ENCODE data around the gene ABCC10.
"Not testable (repeated sequence)": the region's sequence is repeated elsewhere in the genome, so short reads cannot be mapped to it uniquely, and the experiment has no call there.

Gene ABCC10

GRCh38 chr6:43416935-43417334 is 10.4 kb upstream of the ABCC10 start:
- Histone ChIP-seq H2AFZ (ENCODE audit: low read length) (no peak overlapping the region), H3K9ac (ENCODE audit: low read length) (no peak overlapping the region), H3F3A (ENCODE audit: insufficient read depth, low read length) (no peaks in the 10 kb centered on the region), H3K4me2 (ENCODE audit: low read depth, low read length) (no peak overlapping the region), H3K27ac (ENCODE audit: low read length) (no peak overlapping the region), H3K4me1 (ENCODE audit: low read length) (no peaks in the 10 kb centered on the region), H3K79me2 (ENCODE audit: low read length) (no peaks in the 10 kb centered on the region), H3K9me3 (replicated peaks; ENCODE audit: insufficient read depth, low read length) (no peaks in the 10 kb centered on the region), H3K9me2 (replicated peaks; ENCODE audit: insufficient read depth, low read length) (no peaks in the 10 kb centered on the region), H3K27me3 (replicated peaks; ENCODE audit: insufficient read depth, low read length) (no peaks in the 10 kb centered on the region), H3K4me3 (ENCODE audit: low read length) (no peak overlapping the region), H4K20me1 (ENCODE audit: insufficient read depth, low read length) (no peaks in the 10 kb centered on the region), H3K36me3 (replicated peaks; ENCODE audit: insufficient read depth, low read length) (no peaks in the 10 kb centered on the region)
- DNase-seq, result no peak
- TF ChIP-seq EZH2phosphoT487 (IDR thresholded peaks at IDR 0.05; ENCODE audit: low read length) (no peak), CTCF (IDR thresholded peaks at IDR 0.05; ENCODE audit: low read length) (no peak), EZH2 (optimal IDR thresholded peaks at IDR 0.05; ENCODE audit: low read depth, low read length) (no peak)

DNA sequence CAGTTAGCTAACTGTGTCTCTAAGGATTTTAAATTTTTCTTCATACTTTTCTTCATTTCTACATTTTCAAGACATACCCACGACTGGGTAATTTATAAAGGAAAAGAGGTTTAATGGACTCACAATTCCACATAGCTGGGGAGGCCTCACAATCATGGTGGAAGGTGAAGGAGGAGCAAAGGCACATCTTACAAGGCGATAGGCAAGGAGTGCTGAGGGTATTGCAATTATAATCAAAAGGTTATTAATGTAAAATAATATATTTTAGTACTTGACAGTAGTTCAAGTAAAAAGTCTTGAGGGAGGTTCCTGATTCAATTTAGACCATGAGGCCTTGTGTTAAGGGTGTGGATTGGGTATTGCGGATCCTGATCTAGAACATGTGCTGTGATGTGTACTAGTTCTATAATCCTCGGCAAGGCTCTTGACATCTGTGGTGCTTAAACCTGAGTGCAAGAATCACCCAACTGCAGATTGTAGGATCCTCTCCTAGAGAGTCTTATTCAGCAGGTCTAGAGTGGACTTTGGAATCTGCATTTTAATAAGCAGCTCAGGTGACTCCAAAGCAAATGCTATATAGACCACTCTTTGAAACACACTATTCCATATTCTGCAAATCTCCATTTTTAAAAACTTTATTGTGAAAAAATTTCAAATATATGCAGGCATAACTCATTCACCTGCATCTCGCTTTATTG is 7.2 kb upstream of the ABCC10 start:
- Histone ChIP-seq H3K79me2 (ENCODE audit: low read length) (no peaks in the 10 kb centered on the region), H3K27me3 (replicated peaks; ENCODE audit: insufficient read depth, low read length) (no peaks in the 10 kb centered on the region), H3K4me3 (ENCODE audit: low read length) (no peak overlapping the region), H3F3A (ENCODE audit: insufficient read depth, low read length) (no peaks in the 10 kb centered on the region), H3K4me1 (ENCODE audit: low read length) (no peaks in the 10 kb centered on the region), H3K9ac (ENCODE audit: low read length) (no peak overlapping the region), H4K20me1 (ENCODE audit: insufficient read depth, low read length) (no peaks in the 10 kb centered on the region), H3K36me3 (replicated peaks; ENCODE audit: insufficient read depth, low read length) (no peaks in the 10 kb centered on the region), H3K9me3 (replicated peaks; ENCODE audit: insufficient read depth, low read length) (no peaks in the 10 kb centered on the region), H3K4me2 (ENCODE audit: low read depth, low read length) (no peak overlapping the region), H2AFZ (ENCODE audit: low read length) (no peak overlapping the region), H3K9me2 (replicated peaks; ENCODE audit: insufficient read depth, low read length) (no peaks in the 10 kb centered on the region), H3K27ac (ENCODE audit: low read length) (no peak overlapping the region)
- no peak for TF ChIP-seq CTCF (IDR thresholded peaks at IDR 0.05; ENCODE audit: low read length)
- TF ChIP-seq EZH2 (optimal IDR thresholded peaks at IDR 0.05; ENCODE audit: low read depth, low read length), result no peak
- no peak for TF ChIP-seq EZH2phosphoT487 (IDR thresholded peaks at IDR 0.05; ENCODE audit: low read length)
- DNase-seq, result no peak

DNA sequence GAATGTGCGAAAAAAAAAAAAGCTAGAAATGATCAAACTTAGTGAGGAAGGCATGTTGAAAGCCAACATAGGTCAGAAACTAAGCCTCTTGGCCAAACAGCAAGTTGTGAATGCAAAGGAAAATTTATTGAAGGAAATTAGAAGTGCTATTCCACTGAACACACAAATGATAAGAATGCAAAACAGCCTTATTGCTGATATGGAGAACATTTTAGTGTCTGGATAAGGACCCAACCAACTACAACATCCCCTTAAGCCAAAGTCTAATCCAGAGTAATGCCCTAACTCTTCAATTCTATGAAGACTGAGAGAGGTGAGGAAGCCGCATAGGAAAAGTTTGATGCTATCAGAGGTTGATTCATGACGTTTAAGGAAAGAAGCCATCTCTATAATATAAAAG is 5.5 kb upstream of the ABCC10 start:
- Histone ChIP-seq H3K4me3 (ENCODE audit: low read length) (no peak overlapping the region), H3K36me3 (replicated peaks; ENCODE audit: insufficient read depth, low read length) (no peaks in the 10 kb centered on the region), H3K9me2 (replicated peaks; ENCODE audit: insufficient read depth, low read length) (no peaks in the 10 kb centered on the region), H3K9me3 (replicated peaks; ENCODE audit: insufficient read depth, low read length) (no peaks in the 10 kb centered on the region), H3K4me2 (ENCODE audit: low read depth, low read length) (no peak overlapping the region), H3K4me1 (ENCODE audit: low read length) (no peaks in the 10 kb centered on the region), H2AFZ (ENCODE audit: low read length) (no peak overlapping the region), H3K27ac (ENCODE audit: low read length) (no peak overlapping the region), H3K9ac (ENCODE audit: low read length) (no peak overlapping the region), H3K27me3 (replicated peaks; ENCODE audit: insufficient read depth, low read length) (no peaks in the 10 kb centered on the region), H4K20me1 (ENCODE audit: insufficient read depth, low read length) (no peaks in the 10 kb centered on the region), H3K79me2 (ENCODE audit: low read length) (no peaks in the 10 kb centered on the region), H3F3A (ENCODE audit: insufficient read depth, low read length) (no peaks in the 10 kb centered on the region)
- DNase-seq, result no peak
- TF ChIP-seq EZH2phosphoT487 (IDR thresholded peaks at IDR 0.05; ENCODE audit: low read length) (no peak), EZH2 (optimal IDR thresholded peaks at IDR 0.05; ENCODE audit: low read depth, low read length) (no peak), CTCF (IDR thresholded peaks at IDR 0.05; ENCODE audit: low read length) (no peak)

GRCh38 chr6:43425083-43425482 is 2.3 kb upstream of the ABCC10 start:
- H3K9ac ChIP-seq (ENCODE audit: low read length); H3K36me3 ChIP-seq (replicated peaks; ENCODE audit: insufficient read depth, low read length); H3K27ac ChIP-seq (ENCODE audit: low read length); H3K27me3 ChIP-seq (replicated peaks; ENCODE audit: insufficient read depth, low read length); H3K4me1 ChIP-seq (ENCODE audit: low read length); H3K9me3 ChIP-seq (replicated peaks; ENCODE audit: insufficient read depth, low read length); H4K20me1 ChIP-seq (ENCODE audit: insufficient read depth, low read length); H3K9me2 ChIP-seq (replicated peaks; ENCODE audit: insufficient read depth, low read length); H3K4me2 ChIP-seq (ENCODE audit: low read depth, low read length); DNase-seq; H3K4me3 ChIP-seq (ENCODE audit: low read length); H3F3A ChIP-seq (ENCODE audit: insufficient read depth, low read length); H2AFZ ChIP-seq (ENCODE audit: low read length): not testable (repeated sequence)
- peaks cover 18% of the 10 kb centered on the region for H3K79me2 ChIP-seq (ENCODE audit: low read length)

Measured in MM.1S (cell line).